ENCODE data around the gene ASTN1.

ASTN1 gene

DNA sequence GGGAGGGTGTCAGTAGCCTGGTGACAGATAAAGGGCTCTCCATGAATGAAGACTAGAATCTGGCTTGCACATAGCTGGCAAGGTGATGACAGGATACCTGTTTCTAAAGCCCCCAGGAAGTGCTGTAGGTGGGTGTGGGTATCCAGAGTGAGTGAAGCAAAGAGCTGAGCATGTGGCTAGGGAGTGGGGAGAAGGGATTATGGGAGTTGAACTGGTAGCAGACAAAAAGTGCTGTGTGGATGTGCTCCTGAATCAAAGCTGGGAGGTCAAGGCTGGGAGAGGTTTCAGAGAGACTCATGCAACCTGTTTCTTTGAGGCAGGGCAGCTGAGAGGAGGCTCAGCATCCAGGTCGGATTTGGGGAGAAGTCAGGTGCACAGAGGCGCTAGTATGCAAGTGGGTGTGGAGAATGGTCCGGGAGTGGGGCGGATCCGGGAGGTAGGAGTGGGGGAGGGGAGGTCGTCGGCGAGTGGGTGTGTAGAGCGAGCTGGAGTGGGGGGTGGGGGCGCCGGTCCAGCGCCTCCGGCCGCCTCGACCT lies 600 bp downstream of the ASTN1 start:
- Histone ChIP-seq H3K36me3 (ENCODE audit: control insufficient read depth in 2 of 2, insufficient read depth in 2 of 2, low read length in 2 of 2) (no peaks in the 10 kb centered on the region), H3K4me3 (ENCODE audit: low read length in 2 of 2) (peak overlapping the region; percentile 38 to 66), H3K27ac (ENCODE audit: low read length) (no peak overlapping the region), H3K9me3 (ENCODE audit: control insufficient read depth in 2 of 2, low read length in 2 of 2) (no peaks in the 10 kb centered on the region), H3K9ac (ENCODE audit: low read length in 2 of 2) (no peak overlapping the region), H3K27me3 (ENCODE audit: control insufficient read depth in 1 of 2, insufficient read depth in 2 of 2, low read length in 2 of 2) (peaks cover 16 to 37% of the 10 kb centered on the region in 2 donors), H3K4me1 (ENCODE audit: control insufficient read depth, insufficient read depth, low read length) (no peaks in the 10 kb centered on the region)

DNA sequence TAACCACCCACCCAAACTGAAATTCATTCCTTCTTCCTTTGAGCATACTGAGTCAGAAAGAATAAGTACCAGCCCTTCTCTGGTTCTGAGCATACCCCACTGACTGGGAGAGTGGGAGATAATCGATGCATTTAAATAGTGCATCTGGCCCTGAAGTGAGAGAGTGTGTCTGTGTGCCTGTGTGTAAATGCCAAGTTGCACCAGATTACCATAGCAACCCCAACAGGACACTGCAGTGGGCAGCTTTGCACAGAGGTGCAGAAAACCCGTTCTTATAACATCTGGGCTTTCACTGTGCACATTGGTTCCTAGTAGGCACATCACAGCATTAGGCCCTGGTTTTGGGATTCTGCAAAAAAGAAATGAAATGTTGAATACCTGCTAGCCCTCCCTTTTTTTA lies 2.3 kb downstream of the ASTN1 start:
- no peak overlapping the region for H3K4me3 ChIP-seq (ENCODE audit: low read length in 2 of 2)
- no peaks in the 10 kb centered on the region for H3K36me3 ChIP-seq (ENCODE audit: control insufficient read depth in 2 of 2, insufficient read depth in 2 of 2, low read length in 2 of 2)
- H3K27me3 ChIP-seq (ENCODE audit: control insufficient read depth in 1 of 2, insufficient read depth in 2 of 2, low read length in 2 of 2): peaks cover 16 to 32% of the 10 kb centered on the region in 2 donors
- H3K4me1 ChIP-seq (ENCODE audit: control insufficient read depth, insufficient read depth, low read length): no peaks in the 10 kb centered on the region
- H3K27ac ChIP-seq (ENCODE audit: low read length): no peak overlapping the region
- H3K9me3 ChIP-seq (ENCODE audit: control insufficient read depth in 2 of 2, low read length in 2 of 2): no peaks in the 10 kb centered on the region
- no peak overlapping the region for H3K9ac ChIP-seq (ENCODE audit: low read length in 2 of 2)

DNA sequence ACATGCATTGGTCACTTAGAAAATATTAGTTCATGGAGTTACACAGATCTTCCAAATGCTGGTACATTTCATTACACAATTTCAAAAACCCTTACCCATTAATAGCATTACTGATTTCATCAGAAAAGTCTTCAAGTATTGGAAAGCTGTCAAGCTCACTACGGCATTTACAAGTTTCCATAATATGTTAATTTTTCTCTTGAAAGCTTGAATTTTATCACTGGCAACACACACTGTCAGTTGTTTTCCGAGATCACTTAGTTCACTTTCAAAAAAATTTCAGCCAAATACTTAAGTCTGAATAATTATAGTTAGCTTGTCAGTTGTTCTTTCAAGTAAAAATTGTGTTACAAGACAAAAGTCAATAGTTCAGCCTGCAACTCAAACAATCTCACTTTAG lies 18.0 kb downstream of the ASTN1 start:
- H3K27ac ChIP-seq (ENCODE audit: low read length): no peak overlapping the region
- H3K4me3 ChIP-seq (ENCODE audit: low read length in 2 of 2): no peak overlapping the region
- no peak overlapping the region for H3K9ac ChIP-seq (ENCODE audit: low read length in 2 of 2)
- no peaks in the 10 kb centered on the region for H3K36me3 ChIP-seq (ENCODE audit: control insufficient read depth in 2 of 2, insufficient read depth in 2 of 2, low read length in 2 of 2)
- H3K9me3 ChIP-seq (ENCODE audit: control insufficient read depth in 2 of 2, low read length in 2 of 2): no peaks in the 10 kb centered on the region
- H3K27me3 ChIP-seq (ENCODE audit: control insufficient read depth in 1 of 2, insufficient read depth in 2 of 2, low read length in 2 of 2): no peaks in the 10 kb centered on the region
- H3K4me1 ChIP-seq (ENCODE audit: control insufficient read depth, insufficient read depth, low read length): no peaks in the 10 kb centered on the region

DNA sequence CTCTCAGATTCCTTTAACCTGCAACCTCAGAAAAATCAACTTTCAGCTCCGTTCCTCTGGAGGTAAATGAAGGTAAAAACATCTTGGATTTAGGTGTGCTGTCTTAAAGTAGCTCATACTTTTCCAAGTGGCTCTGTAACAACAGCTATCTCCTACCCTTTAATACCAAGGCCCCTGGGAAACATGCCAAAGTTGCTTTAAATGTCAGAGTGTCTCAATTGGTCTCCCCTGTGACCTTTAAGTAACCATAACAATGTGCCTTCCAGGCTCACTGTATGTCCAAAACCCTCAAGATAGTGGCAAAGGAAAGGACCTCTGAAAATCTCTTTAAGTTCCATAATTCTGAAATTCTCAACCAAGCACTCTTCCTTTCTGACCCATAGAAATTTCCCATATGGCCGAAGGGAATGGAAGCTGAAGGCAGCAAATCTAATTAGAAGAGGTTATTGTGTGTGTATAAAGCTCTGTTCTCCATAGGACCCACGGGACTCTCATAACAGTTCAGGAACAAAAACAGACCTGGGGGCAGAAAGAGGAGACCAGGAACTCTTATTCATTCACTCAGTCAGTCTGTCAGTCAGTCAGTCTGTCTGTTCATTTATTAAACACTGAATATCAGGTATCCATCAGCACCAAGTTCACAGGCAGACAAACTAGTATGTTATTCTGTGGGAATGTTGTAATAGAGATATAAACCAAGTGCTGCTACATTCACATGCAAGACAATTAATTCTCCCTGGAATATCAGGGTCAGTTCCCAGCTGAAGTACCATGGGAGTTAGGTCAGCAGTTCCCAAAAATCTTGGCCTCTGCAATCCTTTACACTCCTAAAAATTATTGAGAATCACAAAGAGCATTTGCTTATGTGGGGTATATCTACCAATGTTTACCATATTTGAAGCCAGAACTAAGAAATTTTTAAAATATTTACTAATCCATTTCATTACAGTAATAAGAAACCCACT lies 19.1 kb downstream of the ASTN1 start:
- no peak overlapping the region for H3K27ac ChIP-seq (ENCODE audit: low read length)
- H3K4me3 ChIP-seq (ENCODE audit: low read length in 2 of 2): no peak overlapping the region
- H3K9ac ChIP-seq (ENCODE audit: low read length in 2 of 2): no peak overlapping the region
- no peaks in the 10 kb centered on the region for H3K27me3 ChIP-seq (ENCODE audit: control insufficient read depth in 1 of 2, insufficient read depth in 2 of 2, low read length in 2 of 2)
- H3K36me3 ChIP-seq (ENCODE audit: control insufficient read depth in 2 of 2, insufficient read depth in 2 of 2, low read length in 2 of 2): no peaks in the 10 kb centered on the region
- H3K4me1 ChIP-seq (ENCODE audit: control insufficient read depth, insufficient read depth, low read length): no peaks in the 10 kb centered on the region
- H3K9me3 ChIP-seq (ENCODE audit: control insufficient read depth in 2 of 2, low read length in 2 of 2): no peaks in the 10 kb centered on the region

DNA sequence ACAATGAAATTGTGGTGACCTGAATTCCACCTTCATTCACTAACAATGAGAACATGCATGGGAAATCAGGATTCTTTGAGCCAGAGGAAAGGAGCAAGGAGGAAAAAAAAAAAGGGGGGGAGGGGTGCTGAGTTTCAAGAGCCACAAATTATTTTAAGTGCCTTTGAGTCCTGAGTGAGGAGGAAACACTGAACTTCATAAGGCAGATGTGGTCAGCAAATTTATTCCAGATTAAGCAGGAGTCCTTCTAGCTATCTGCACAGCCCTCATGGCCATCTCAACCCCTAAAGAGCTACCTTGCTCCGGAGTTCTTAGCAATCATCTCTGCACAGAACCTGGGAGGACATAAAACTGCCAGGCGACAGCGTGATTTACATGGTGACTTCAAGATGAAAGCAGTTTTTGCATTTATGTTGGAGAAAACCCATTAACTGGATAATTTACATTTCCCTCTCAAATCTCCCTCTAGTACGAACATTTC lies 21.7 kb downstream of the ASTN1 start:
- Histone ChIP-seq H3K27me3 (ENCODE audit: control insufficient read depth in 1 of 2, insufficient read depth in 2 of 2, low read length in 2 of 2) (no peaks in the 10 kb centered on the region), H3K4me1 (ENCODE audit: control insufficient read depth, insufficient read depth, low read length) (no peaks in the 10 kb centered on the region), H3K9me3 (ENCODE audit: control insufficient read depth in 2 of 2, low read length in 2 of 2) (no peaks in the 10 kb centered on the region), H3K36me3 (ENCODE audit: control insufficient read depth in 2 of 2, insufficient read depth in 2 of 2, low read length in 2 of 2) (no peaks in the 10 kb centered on the region), H3K9ac (ENCODE audit: low read length in 2 of 2) (no peak overlapping the region), H3K4me3 (ENCODE audit: low read length in 2 of 2) (no peak overlapping the region), H3K27ac (ENCODE audit: low read length) (no peak overlapping the region)

DNA sequence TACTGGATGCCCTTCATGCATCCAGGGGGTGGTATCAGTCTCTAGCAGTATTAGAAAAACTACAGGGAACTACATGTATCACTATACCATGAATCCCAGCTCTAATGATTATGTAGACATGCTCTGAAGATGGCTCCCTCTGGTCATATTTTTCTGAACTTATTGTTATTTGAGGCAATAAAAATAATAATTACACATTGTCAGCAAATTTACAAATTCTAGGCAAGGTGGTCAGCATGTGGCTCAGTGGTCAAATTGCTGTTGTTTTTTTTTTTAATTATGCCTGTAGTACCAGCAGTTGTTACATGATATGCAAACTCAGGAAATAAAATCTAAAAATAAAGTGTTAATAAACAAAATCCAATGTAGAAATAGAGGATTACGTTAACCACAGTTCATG lies 22.5 kb downstream of the ASTN1 start:
- no peaks in the 10 kb centered on the region for H3K27me3 ChIP-seq (ENCODE audit: control insufficient read depth in 1 of 2, insufficient read depth in 2 of 2, low read length in 2 of 2)
- no peak overlapping the region for H3K9ac ChIP-seq (ENCODE audit: low read length in 2 of 2)
- H3K36me3 ChIP-seq (ENCODE audit: control insufficient read depth in 2 of 2, insufficient read depth in 2 of 2, low read length in 2 of 2): no peaks in the 10 kb centered on the region
- no peak overlapping the region for H3K27ac ChIP-seq (ENCODE audit: low read length)
- no peaks in the 10 kb centered on the region for H3K4me1 ChIP-seq (ENCODE audit: control insufficient read depth, insufficient read depth, low read length)
- no peaks in the 10 kb centered on the region for H3K9me3 ChIP-seq (ENCODE audit: control insufficient read depth in 2 of 2, low read length in 2 of 2)
- no peak overlapping the region for H3K4me3 ChIP-seq (ENCODE audit: low read length in 2 of 2)

DNA sequence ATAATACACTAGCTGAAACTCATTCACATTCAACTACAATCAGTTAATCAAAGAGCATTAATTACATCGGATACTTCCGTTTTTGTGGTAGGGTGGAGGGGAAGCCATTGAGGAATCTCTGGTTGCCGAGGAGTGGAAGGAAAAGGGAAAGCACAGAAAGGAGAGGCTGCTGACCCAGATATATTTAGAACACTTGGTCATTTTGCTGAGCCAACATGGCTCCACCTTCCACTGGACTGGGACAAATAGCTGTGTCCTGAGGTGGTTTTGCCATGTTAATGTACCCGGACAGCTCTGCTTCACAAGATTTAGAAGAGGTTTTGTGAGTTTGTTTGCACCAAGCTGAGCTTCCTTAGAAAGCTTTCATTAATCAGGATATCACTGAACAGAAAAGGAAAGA lies 26.2 kb downstream of the ASTN1 start:
- no peaks in the 10 kb centered on the region for H3K9me3 ChIP-seq (ENCODE audit: control insufficient read depth in 2 of 2, low read length in 2 of 2)
- no peak overlapping the region for H3K4me3 ChIP-seq (ENCODE audit: low read length in 2 of 2)
- H3K36me3 ChIP-seq (ENCODE audit: control insufficient read depth in 2 of 2, insufficient read depth in 2 of 2, low read length in 2 of 2): no peaks in the 10 kb centered on the region
- no peak overlapping the region for H3K27ac ChIP-seq (ENCODE audit: low read length)
- no peaks in the 10 kb centered on the region for H3K4me1 ChIP-seq (ENCODE audit: control insufficient read depth, insufficient read depth, low read length)
- no peaks in the 10 kb centered on the region for H3K27me3 ChIP-seq (ENCODE audit: control insufficient read depth in 1 of 2, insufficient read depth in 2 of 2, low read length in 2 of 2)
- H3K9ac ChIP-seq (ENCODE audit: low read length in 2 of 2): no peak overlapping the region

DNA sequence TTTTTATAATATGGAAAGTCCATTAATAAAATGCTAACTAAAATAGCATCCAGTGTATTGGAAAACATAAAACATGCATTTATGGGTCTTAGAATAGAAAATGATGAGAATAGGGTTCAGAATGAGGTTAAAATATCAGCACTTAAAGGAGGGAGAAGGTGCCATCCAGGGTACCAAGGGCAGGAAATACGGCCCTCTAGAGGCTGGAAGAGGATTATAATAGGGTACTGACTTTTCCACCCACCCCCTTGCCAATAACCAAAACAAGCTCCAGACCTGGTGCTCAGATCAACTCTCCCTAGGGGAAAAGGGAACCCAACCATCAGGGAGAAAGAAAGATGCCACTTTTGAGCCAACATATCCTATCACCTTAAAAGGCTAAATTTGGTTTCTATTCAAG lies 26.7 kb downstream of the ASTN1 start:
- Histone ChIP-seq H3K4me1 (ENCODE audit: control insufficient read depth, insufficient read depth, low read length) (no peaks in the 10 kb centered on the region), H3K4me3 (ENCODE audit: low read length in 2 of 2) (no peak overlapping the region), H3K27ac (ENCODE audit: low read length) (no peak overlapping the region), H3K9ac (ENCODE audit: low read length in 2 of 2) (no peak overlapping the region), H3K27me3 (ENCODE audit: control insufficient read depth in 1 of 2, insufficient read depth in 2 of 2, low read length in 2 of 2) (no peaks in the 10 kb centered on the region), H3K9me3 (ENCODE audit: control insufficient read depth in 2 of 2, low read length in 2 of 2) (no peaks in the 10 kb centered on the region), H3K36me3 (ENCODE audit: control insufficient read depth in 2 of 2, insufficient read depth in 2 of 2, low read length in 2 of 2) (no peaks in the 10 kb centered on the region)

DNA sequence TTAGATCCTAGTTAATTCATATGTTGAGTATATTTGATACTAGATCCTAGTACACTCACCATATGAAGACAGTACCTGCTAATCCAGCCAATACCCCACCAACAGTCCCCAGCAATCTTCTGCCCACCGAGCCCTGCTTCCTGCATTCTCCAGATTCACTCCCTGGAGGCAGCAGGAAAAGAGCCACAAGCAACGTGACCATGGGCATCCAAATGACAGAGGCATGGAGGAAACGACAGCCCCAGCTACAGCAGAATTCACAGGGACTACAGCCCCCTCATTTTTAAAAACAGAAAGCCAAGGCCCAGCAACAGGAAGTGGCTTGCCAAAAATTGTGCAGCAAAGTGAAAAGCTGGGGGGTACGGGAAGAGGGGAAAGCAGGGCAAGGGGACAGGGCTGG lies 29.3 kb downstream of the ASTN1 start:
- Histone ChIP-seq H3K4me1 (ENCODE audit: control insufficient read depth, insufficient read depth, low read length) (no peaks in the 10 kb centered on the region), H3K9ac (ENCODE audit: low read length in 2 of 2) (no peak overlapping the region), H3K36me3 (ENCODE audit: control insufficient read depth in 2 of 2, insufficient read depth in 2 of 2, low read length in 2 of 2) (no peaks in the 10 kb centered on the region), H3K27ac (ENCODE audit: low read length) (no peak overlapping the region), H3K4me3 (ENCODE audit: low read length in 2 of 2) (no peak overlapping the region), H3K27me3 (ENCODE audit: control insufficient read depth in 1 of 2, insufficient read depth in 2 of 2, low read length in 2 of 2) (no peaks in the 10 kb centered on the region), H3K9me3 (ENCODE audit: control insufficient read depth in 2 of 2, low read length in 2 of 2) (no peaks in the 10 kb centered on the region)

DNA sequence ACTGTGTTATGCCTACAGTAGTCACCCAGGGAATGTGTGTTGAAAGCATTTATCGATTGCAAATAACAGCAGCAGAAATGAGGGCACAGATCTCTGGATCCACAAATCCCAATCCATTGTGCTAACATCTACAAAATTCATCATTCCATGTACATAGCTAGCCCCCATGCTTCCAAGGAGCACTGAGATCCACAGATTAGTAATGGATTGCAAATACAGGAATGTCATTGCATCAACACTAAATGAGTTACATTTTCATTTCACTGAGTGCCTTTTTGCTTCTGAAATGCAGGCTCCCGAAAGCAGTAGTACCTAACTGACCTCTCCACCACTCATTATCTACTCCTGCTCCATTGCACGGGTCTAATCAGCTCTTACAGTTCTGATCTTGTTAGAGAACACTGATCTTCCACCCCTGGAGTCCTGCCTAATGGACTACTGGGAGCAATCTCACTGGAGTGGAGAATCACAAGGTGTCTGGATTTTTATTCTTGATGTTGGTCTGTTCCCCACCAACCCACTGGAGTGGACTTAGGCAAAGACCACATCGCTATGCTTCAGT lies 30.5 kb downstream of the ASTN1 start:
- no peak overlapping the region for H3K9ac ChIP-seq (ENCODE audit: low read length in 2 of 2)
- no peaks in the 10 kb centered on the region for H3K9me3 ChIP-seq (ENCODE audit: control insufficient read depth in 2 of 2, low read length in 2 of 2)
- no peak overlapping the region for H3K4me3 ChIP-seq (ENCODE audit: low read length in 2 of 2)
- H3K27me3 ChIP-seq (ENCODE audit: control insufficient read depth in 1 of 2, insufficient read depth in 2 of 2, low read length in 2 of 2): no peaks in the 10 kb centered on the region
- H3K36me3 ChIP-seq (ENCODE audit: control insufficient read depth in 2 of 2, insufficient read depth in 2 of 2, low read length in 2 of 2): no peaks in the 10 kb centered on the region
- H3K27ac ChIP-seq (ENCODE audit: low read length): no peak overlapping the region
- H3K4me1 ChIP-seq (ENCODE audit: control insufficient read depth, insufficient read depth, low read length): no peaks in the 10 kb centered on the region

DNA sequence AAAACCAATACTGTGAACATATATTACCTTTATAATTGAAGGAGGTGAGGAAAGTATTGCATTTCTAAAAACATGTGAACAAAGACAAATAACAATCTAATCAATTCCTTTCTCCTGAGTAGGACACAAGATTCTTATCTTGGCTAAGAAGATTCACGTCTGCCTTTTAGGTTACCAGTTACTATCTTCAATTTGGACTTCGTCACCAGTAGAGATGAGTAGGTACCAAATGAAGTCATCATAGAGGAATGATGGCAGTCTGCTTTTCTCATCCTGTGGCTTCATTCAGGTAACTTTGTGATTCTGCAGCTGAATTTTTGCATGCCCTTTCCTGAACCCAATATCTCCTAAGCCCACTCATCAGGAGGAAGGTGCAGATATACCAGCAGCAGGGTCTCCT lies 32.4 kb downstream of the ASTN1 start:
- Histone ChIP-seq H3K27ac (ENCODE audit: low read length) (no peak overlapping the region), H3K9me3 (ENCODE audit: control insufficient read depth in 2 of 2, low read length in 2 of 2) (no peaks in the 10 kb centered on the region), H3K9ac (ENCODE audit: low read length in 2 of 2) (no peak overlapping the region), H3K4me1 (ENCODE audit: control insufficient read depth, insufficient read depth, low read length) (no peaks in the 10 kb centered on the region), H3K4me3 (ENCODE audit: low read length in 2 of 2) (no peak overlapping the region), H3K27me3 (ENCODE audit: control insufficient read depth in 1 of 2, insufficient read depth in 2 of 2, low read length in 2 of 2) (peaks cover 0 to 2% of the 10 kb centered on the region in 2 donors), H3K36me3 (ENCODE audit: control insufficient read depth in 2 of 2, insufficient read depth in 2 of 2, low read length in 2 of 2) (no peaks in the 10 kb centered on the region)
